VCaP (cell line): ENCODE measurements around the gene KAZALD1.

ENCODE experiments used
- H3K27ac ChIP-seq: fragments of 450-650 bp; 2 replicates; pipeline ENCODE4 v1.5.1; 2017
- CTCF ChIP-seq: fragments of 450-650 bp; conservative IDR thresholded peaks from 2 replicates; pipeline ENCODE4 v1.5.1; 2017; ENCODE audit warnings: mild to moderate bottlenecking, moderate library complexity

KAZALD1 gene

DNA sequence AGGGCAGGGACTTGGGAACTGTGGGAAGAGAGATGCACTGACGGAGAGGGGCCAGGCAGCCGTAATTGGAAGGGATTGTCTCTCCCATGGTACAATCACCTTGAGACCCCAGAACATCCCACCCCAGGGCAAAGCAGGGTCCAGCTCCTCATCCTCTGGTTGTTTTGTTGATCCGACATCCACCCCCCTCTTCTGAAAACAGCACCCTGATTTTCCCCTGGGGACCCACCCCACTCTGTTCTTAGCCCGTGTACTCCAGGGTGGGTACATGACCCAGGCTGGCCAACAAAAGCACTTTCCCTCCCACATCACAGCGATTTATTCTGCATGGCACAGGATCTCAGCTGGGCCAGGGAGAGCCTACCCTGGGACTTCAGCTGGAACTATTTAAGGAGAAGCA lies 45.0 kb upstream of the KAZALD1 start:
- TF ChIP-seq CTCF: no peak
- no peak overlapping the region for H3K27ac ChIP-seq

- H3K27ac ChIP-seq: no peak overlapping the region
- TF ChIP-seq CTCF: no peak
Measured at GRCh38 chr10:101018118-101018599, 43.6 kb upstream of the KAZALD1 start.

- peak; percentile 75 for TF ChIP-seq CTCF
- H3K27ac ChIP-seq: no peak overlapping the region
Measured at GRCh38 chr10:101018600-101019439, 43.0 kb upstream of the KAZALD1 start.

DNA sequence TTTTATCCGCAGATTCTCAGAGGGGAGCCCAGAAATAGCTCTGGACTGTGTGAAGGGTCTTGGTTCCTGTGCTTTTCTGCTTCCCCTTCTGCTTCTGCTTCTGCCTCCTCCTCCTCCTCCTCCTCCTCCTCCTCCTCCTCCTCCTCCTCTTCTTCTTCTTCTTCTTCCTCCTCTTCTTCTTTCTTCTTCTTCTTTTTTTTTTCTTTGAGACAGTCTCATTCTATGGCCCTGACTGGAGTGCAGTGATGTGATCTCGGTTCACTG lies 42.4 kb upstream of the KAZALD1 start:
- no peak for TF ChIP-seq CTCF

DNA sequence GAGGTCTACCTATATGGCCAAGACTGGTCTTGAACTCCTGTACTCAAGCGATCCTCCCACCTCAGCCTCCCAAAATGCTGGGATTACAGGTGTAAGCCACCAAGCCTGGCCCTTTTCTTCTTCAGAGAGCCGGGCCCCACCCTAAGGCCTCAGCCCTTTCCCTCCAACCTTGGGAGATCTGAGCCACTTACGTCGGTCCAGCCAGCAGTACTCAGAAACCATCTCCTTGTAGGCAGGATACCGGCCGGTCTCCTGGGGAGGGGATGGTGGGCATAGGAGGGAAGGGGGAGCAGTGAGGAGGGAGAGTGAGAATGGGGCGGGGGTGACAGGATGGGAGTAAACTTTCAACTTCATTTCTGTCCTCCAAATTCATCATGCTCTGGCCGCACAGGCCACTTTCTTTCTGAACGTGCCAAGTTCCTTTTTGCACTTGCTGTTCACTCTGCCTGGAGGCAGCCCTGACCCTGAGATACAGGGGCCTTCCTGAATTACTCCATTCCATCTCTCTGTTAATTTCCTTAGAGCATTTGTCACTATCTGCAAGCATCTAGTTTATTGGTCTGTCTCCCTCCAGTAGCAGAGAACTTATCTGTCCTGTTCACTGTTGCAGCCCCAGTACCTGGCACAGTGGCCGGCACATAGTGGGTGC lies 41.2 kb upstream of the KAZALD1 start:
- no peak overlapping the region for H3K27ac ChIP-seq
- no peak for TF ChIP-seq CTCF

More for the DNA sequence above, 42.4 kb upstream of the KAZALD1 start:
- no peak overlapping the region for H3K27ac ChIP-seq

DNA sequence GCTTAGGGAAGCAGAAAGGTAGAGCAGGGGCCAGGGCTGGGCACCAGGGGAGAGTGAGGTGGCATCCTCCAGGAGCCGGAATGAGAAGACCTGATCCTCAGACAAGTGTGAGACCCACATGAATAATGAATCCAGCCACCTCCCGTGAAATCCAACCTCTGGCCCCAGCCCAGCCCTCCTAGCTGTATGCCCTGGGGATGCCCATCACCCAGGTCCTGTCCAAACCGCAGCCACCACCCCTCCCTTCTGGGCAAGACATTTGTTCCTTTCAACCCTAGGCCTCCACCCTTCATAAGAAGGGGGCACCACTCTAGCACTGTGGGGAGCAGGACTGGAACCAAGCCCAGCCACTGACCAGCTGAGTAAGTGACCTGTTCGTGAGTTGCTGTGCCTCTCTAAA lies 40.5 kb upstream of the KAZALD1 start:
- no peak overlapping the region for H3K27ac ChIP-seq
- TF ChIP-seq CTCF: no peak

DNA sequence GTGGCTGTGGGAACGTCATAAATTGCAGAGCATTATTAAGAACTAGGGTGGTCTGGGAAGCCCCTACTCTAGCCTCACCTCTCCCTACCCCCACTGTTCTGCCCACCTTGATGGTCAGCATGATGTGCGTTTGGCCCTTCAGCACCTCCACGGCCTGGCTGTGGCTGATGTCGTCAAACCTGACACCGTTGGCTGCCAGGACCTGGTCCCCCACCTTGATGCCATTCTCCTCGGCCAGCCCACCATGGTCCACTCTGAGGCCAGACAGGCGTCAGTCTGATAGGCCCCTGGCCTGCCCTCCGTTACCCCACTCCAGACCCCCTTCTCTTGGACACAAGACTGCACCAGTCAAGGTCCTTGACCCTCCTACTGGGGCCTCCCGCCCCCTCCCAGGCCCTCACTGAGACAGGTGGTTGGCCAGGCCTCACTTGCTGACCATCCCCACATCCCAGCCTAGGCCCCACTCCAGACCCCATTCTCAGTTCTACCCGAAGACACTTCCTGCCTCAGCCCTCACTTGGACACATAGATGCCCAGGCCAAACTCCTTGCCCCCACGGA lies 40.0 kb upstream of the KAZALD1 start:
- no peak overlapping the region for H3K27ac ChIP-seq
- TF ChIP-seq CTCF: no peak
